Naive thymus-derived CD4-positive, alpha-beta T cell (primary cell): Measurements from ENCODE around the gene ANP32A. TPM values are rescaled to one million over a fixed set of nuclear protein-coding genes. Genes with fewer than 3 reads are reported as not detected.

ENCODE experiments used
- ATAC-seq: fragments of 150-1000 bp; cut with Tn5 transposase; 2 replicates; pipeline ENCODE4 v1.10.0; 2021; ENCODE audit warnings: mild to moderate bottlenecking, moderate library complexity
- CTCF ChIA-PET: fragments of 350-600 bp; sonication (Branson Sonifier 250); formaldehyde crosslinking; loops from one replicate; lab custom pipeline; 2021; ENCODE audit warnings: antibody characterized with exemption; lab: Charles Lee
- POLR2A ChIA-PET: fragments of 350-600 bp; sonication (Branson Sonifier 250); formaldehyde crosslinking; loops from one replicate; lab custom pipeline; 2021; ENCODE audit warnings: antibody characterized with exemption, inconsistent platforms; lab: Charles Lee
- DNase-seq, 9 donors: peaks; one replicate each; pipeline versions ENCODE4 v3.0.0 to v3.0.0-alpha.2; 2020 to 2022; ENCODE audit warnings: mixed read lengths in 1 of 9
- H3K27ac ChIP-seq: one replicate; pipeline ENCODE4 v1.7.0; 2013; ENCODE audit warnings: mild to moderate bottlenecking, low read depth, low read length, moderate library complexity
- H3K27me3 ChIP-seq, 2 donors: one replicate each; pipeline ENCODE4 v1.7.0; 2013; ENCODE audit warnings: low read length in 2 of 2, mild to moderate bottlenecking in 2 of 2, moderate library complexity in 2 of 2; ENCODE audit not compliant: control insufficient read depth in 2 of 2, insufficient read depth in 2 of 2
- H3K36me3 ChIP-seq, 3 experiments: 1 replicate in 2 of 3; 2 replicates in 1 of 3; pipeline ENCODE4 v1.7.0; 2013; ENCODE audit warnings: low read length in 3 of 3, mild to moderate bottlenecking in 3 of 3, moderate library complexity in 1 of 3; ENCODE audit not compliant: insufficient read depth in 3 of 3, control insufficient read depth in 2 of 3
- H3K4me1 ChIP-seq, 2 donors: one replicate each; pipeline ENCODE4 v1.7.0; 2013; ENCODE audit warnings: low read length in 2 of 2, mild to moderate bottlenecking in 2 of 2, moderate library complexity in 1 of 2; ENCODE audit not compliant: control insufficient read depth in 2 of 2, insufficient read depth in 2 of 2
- H3K4me3 ChIP-seq: 2 replicates; pipeline ENCODE4 v1.7.0; 2013; ENCODE audit warnings: mild to moderate bottlenecking, low read length
- H3K9me3 ChIP-seq, 3 experiments: 1 replicate in 2 of 3; 2 replicates in 1 of 3; pipeline ENCODE4 v1.7.0; 2013; ENCODE audit warnings: low read length in 3 of 3; ENCODE audit not compliant: control insufficient read depth in 2 of 3
- H3K27ac Mint-ChIP-seq, 9 donors: one replicate each; pipeline ENCODE4 v1.8.0; 2020 to 2022; ENCODE audit warnings: mixed read lengths in 9 of 9, mild to moderate bottlenecking in 8 of 9, moderate library complexity in 5 of 9, inconsistent platforms in 2 of 9
- H3K27me3 Mint-ChIP-seq, 5 donors: one replicate each; pipeline ENCODE4 v1.8.0; 2021 to 2022; ENCODE audit warnings: mixed read lengths in 5 of 5, mild to moderate bottlenecking in 1 of 5
- H3K36me3 Mint-ChIP-seq, 5 donors: one replicate each; pipeline ENCODE4 v1.8.0; 2020 to 2022; ENCODE audit warnings: mixed read lengths in 5 of 5, mild to moderate bottlenecking in 3 of 5, inconsistent platforms in 1 of 5
- H3K4me1 Mint-ChIP-seq, 7 donors: one replicate each; pipeline ENCODE4 v1.8.0; 2020 to 2022; ENCODE audit warnings: mixed read lengths in 7 of 7, mild to moderate bottlenecking in 3 of 7, inconsistent platforms in 1 of 7
- H3K4me3 Mint-ChIP-seq, 10 donors: one replicate each; pipeline ENCODE4 v1.8.0; 2020 to 2022; ENCODE audit warnings: mild to moderate bottlenecking in 10 of 10, mixed read lengths in 10 of 10, moderate library complexity in 6 of 10, inconsistent platforms in 2 of 10
- H3K9me3 Mint-ChIP-seq, 11 donors: one replicate each; pipeline ENCODE4 v1.8.0; 2020 to 2022; ENCODE audit warnings: mixed read lengths in 11 of 11, mild to moderate bottlenecking in 4 of 11, inconsistent platforms in 1 of 11, moderate library complexity in 1 of 11
- intact Hi-C, 2 donors: fragments of 100-400 bp; cut with micrococcal nuclease; formaldehyde crosslinking; loops; one replicate each; pipeline ENCODE4 v1.15.1; 2023
- polyA plus RNA-seq, 2 donors: library from polyadenylated mRNA; unstranded; fragments of 300-500 nt; fragmentation: Illumina TruSeq; gene quantifications; one replicate each; pipeline ENCODE4 v1.2.3, GENCODE V29; 2021
- total RNA-seq, 6 experiments: library from RNA in 5 of 6; stranded (reverse) in 5 of 6; gene quantifications; 1 replicate in 5 of 6; 2 replicates in 1 of 6; pipeline ENCODE4 v1.2.3 and lab custom pipeline; 2021 to 2026

ANP32A gene
- total and polyA plus RNA-seq, 7 experiments from 2014 or later, result 86.1 to 229 (median 111) TPM

GRCh38 chr15:68781766-68782588 lies 38.7 kb downstream of the ANP32A start:
- H3K4me3 ChIP-seq, result no peak overlapping the region
- H3K9me3 ChIP-seq, result no peaks in the 10 kb centered on the region

GRCh38 chr15:68781217-68781616 lies 39.5 kb downstream of the ANP32A start:
- Mint-ChIP-seq H3K27me3 (no peaks in the 10 kb centered on the region), H3K36me3 (peaks cover 0 to 33% (median 19%) of the 10 kb centered on the region in 5 donors), H3K9me3 (no peaks in the 10 kb centered on the region), H3K4me3 (no peak overlapping the region), H3K27ac (peak overlapping the region in 5 of 9 donors; percentile 16 to 83 (median 71)), H3K4me1 (peaks cover 22 to 43% (median 31%) of the 10 kb centered on the region in 7 donors)
- Histone ChIP-seq H3K4me3 (no peak overlapping the region), H3K9me3 (no peaks in the 10 kb centered on the region), H3K4me1 (peaks cover 5 to 17% of the 10 kb centered on the region in 2 donors), H3K27ac (peak overlapping the region; percentile 36), H3K36me3 (peaks cover 0 to 56% (median 4%) of the 10 kb centered on the region in 3 experiments), H3K27me3 (no peaks in the 10 kb centered on the region)
- no peak for ATAC-seq
- intact Hi-C loops, result loop anchor here in 1 of 2 donors (2.0 kb wide), 1 partner anchor 14 kb away; no protein-coding TSS in a partner anchor
- POLR2A ChIA-PET, result interaction anchor here (0.9 kb wide), 1 partner anchor 36 kb away, joined by 3 read pairs; no protein-coding TSS in a partner anchor
- no peak for DNase-seq
- CTCF ChIA-PET, result interaction anchor here (1.4 to 5.2 kb wide), 2 partner anchors 35 to 47 kb away, joined by 3 to 33 read pairs; no protein-coding TSS in a partner anchor

More at GRCh38 chr15:68781766-68782588, 38.7 kb downstream of the ANP32A start:
- DNase-seq (peak in 5 of 9 donors; percentile 16 to 42 (median 16)), ATAC-seq (peak; percentile 71)
- peaks cover 22 to 47% (median 29%) of the 10 kb centered on the region in 7 donors for H3K4me1 Mint-ChIP-seq
- H3K27ac Mint-ChIP-seq, result peak overlapping the region; percentile 50 to 87 (median 81)
- Histone ChIP-seq H3K4me1 (peaks cover 5 to 17% of the 10 kb centered on the region in 2 donors), H3K27ac (peak overlapping the region; percentile 36), H3K27me3 (no peaks in the 10 kb centered on the region), H3K36me3 (peaks cover 0 to 61% (median 4%) of the 10 kb centered on the region in 3 experiments)
- peak overlapping the region; percentile 33 to 67 (median 54) for H3K4me3 Mint-ChIP-seq
- no peaks in the 10 kb centered on the region for H3K27me3 Mint-ChIP-seq
- intact Hi-C loops, result loop anchor here (2.0 kb wide), 2 partner anchors 13 to 223 kb away; no protein-coding TSS in a partner anchor
- POLR2A ChIA-PET, result interaction anchor here (0.7 to 1.0 kb wide), 2 partner anchors 37 to 47 kb away, joined by 3 read pairs; no protein-coding TSS in a partner anchor
- peaks cover 0 to 33% (median 15%) of the 10 kb centered on the region in 5 donors for H3K36me3 Mint-ChIP-seq
- CTCF ChIA-PET, result interaction anchor here (3.6 to 5.8 kb wide), 3 partner anchors 13 to 94 kb away, joined by 28 to 51 read pairs (median 33); no protein-coding TSS in a partner anchor
- H3K9me3 Mint-ChIP-seq, result no peaks in the 10 kb centered on the region

- H3K27ac Mint-ChIP-seq, result peak overlapping the region in 1 of 9 donors; percentile 56
- POLR2A ChIA-PET, result interaction anchor here (0.7 kb wide), 1 partner anchor 97 kb away, joined by 4 read pairs; no protein-coding TSS in a partner anchor
Observed at GRCh38 chr15:68778876-68779275, 41.8 kb downstream of the ANP32A start.

DNA sequence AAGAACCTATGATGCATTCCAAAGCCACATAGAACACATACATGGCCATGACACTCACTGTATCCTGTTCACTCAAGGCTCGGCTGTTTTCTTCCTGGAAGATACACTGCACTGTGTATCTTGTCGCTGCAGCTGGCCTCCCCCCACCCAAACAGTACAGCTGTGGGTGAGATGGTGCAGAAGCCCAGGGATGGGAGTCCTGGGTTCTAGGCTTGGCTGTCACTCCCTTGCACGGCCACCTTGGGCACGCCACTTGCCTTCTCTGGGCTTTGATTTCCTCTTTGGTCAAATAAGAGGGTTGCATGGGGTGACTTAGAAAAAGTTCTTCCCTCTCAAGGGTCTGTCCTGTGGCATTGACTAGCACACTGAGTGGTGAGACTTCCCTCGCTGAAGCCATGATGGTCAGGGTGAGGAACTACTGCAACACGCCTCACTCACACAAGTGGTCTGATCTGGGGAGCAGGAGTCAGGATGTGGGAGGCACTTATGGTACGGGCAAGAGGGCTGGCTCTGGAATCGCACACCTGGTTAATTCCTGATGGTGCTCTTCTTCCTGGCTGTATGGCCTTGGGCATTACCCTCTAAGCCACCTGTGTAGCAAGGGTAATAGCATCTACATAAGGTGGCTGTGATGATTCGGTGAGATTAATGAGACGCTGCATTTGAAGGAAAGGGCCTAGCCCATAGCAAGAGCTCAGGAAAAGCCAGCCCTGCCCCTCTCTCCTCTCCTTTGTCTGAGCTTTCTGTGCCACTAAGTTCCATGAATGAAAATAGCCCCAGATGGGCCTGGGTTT lies 44.0 kb downstream of the ANP32A start:
- Histone ChIP-seq H3K27me3 (no peaks in the 10 kb centered on the region), H3K9me3 (no peaks in the 10 kb centered on the region), H3K4me3 (no peak overlapping the region), H3K36me3 (peaks cover 0 to 20% (median 0%) of the 10 kb centered on the region in 3 experiments), H3K27ac (no peak overlapping the region), H3K4me1 (no peaks in the 10 kb centered on the region)
- ATAC-seq, result peak; percentile 38
- Mint-ChIP-seq H3K27ac (peak overlapping the region in 7 of 9 donors; percentile 8 to 81 (median 38)), H3K27me3 (peaks cover 0 to 3% (median 0%) of the 10 kb centered on the region in 5 donors), H3K36me3 (peaks cover 0 to 19% (median 11%) of the 10 kb centered on the region in 5 donors), H3K4me3 (no peak overlapping the region), H3K4me1 (peaks cover under 1 to 16% (median 2%) of the 10 kb centered on the region in 7 donors), H3K9me3 (peaks cover 0 to 3% (median 0%) of the 10 kb centered on the region in 11 donors)
- CTCF ChIA-PET, result no interaction called here
- DNase-seq, result no peak
- POLR2A ChIA-PET, result no interaction called here
- intact Hi-C loops, result no loop called here

More at GRCh38 chr15:68778876-68779275, 41.8 kb downstream of the ANP32A start:
- Histone ChIP-seq H3K4me3 (no peak overlapping the region), H3K27me3 (no peaks in the 10 kb centered on the region), H3K4me1 (peaks cover 5 to 17% of the 10 kb centered on the region in 2 donors), H3K9me3 (no peaks in the 10 kb centered on the region), H3K27ac (no peak overlapping the region), H3K36me3 (peaks cover 0 to 35% (median 4%) of the 10 kb centered on the region in 3 experiments)
- intact Hi-C loops, result no loop called here
- H3K4me1 Mint-ChIP-seq, result peaks cover 22 to 38% (median 23%) of the 10 kb centered on the region in 7 donors
- no peak for DNase-seq
- no peaks in the 10 kb centered on the region for H3K27me3 Mint-ChIP-seq
- H3K4me3 Mint-ChIP-seq, result no peak overlapping the region
- CTCF ChIA-PET, result interaction anchor here (1.5 kb wide), 1 partner anchor 50 kb away, joined by 6 read pairs; no protein-coding TSS in a partner anchor
- no peak for ATAC-seq
- peaks cover 0 to 26% (median 19%) of the 10 kb centered on the region in 5 donors for H3K36me3 Mint-ChIP-seq
- H3K9me3 Mint-ChIP-seq, result peaks cover 0 to 3% (median 0%) of the 10 kb centered on the region in 11 donors

- no peaks in the 10 kb centered on the region for H3K27me3 ChIP-seq
- peak overlapping the region in 1 of 10 donors; percentile 32 for H3K4me3 Mint-ChIP-seq
- peaks cover 0 to 3% (median 0%) of the 10 kb centered on the region in 11 donors for H3K9me3 Mint-ChIP-seq
- peaks cover 0 to 15% (median 0%) of the 10 kb centered on the region in 7 donors for H3K4me1 Mint-ChIP-seq
- H3K27ac ChIP-seq, result no peak overlapping the region
- H3K27ac Mint-ChIP-seq, result no peak overlapping the region
- H3K27me3 Mint-ChIP-seq, result peaks cover 0 to 3% (median 0%) of the 10 kb centered on the region in 5 donors
- H3K36me3 ChIP-seq, result peaks cover 0 to 20% (median 0%) of the 10 kb centered on the region in 3 experiments
- intact Hi-C loops, result no loop called here
- no peaks in the 10 kb centered on the region for H3K9me3 ChIP-seq
- peak; percentile 14 for ATAC-seq
- ChIA-PET CTCF (no interaction called here), POLR2A (no interaction called here)
- H3K36me3 Mint-ChIP-seq, result peaks cover 0 to 18% (median 11%) of the 10 kb centered on the region in 5 donors
- no peaks in the 10 kb centered on the region for H3K4me1 ChIP-seq
- H3K4me3 ChIP-seq, result no peak overlapping the region
- DNase-seq, result no peak
Observed at GRCh38 chr15:68775671-68776476, 44.8 kb downstream of the ANP32A start.
